PC-3 (cell line): ENCODE results near the gene NEU1. TPM values are rescaled to one million over a fixed set of nuclear protein-coding genes. Genes with fewer than 3 reads are reported as not detected.

Source experiments
- ATAC-seq: fragments of 200-7000 bp; cut with Tn5 transposase; 2 replicates; pipeline ENCODE4 v1.9.1; 2020; ENCODE audit warnings: mild to moderate bottlenecking, moderate library complexity
- BruUV-seq: library from RNA; stranded (reverse); fragments of 400-500 nt; replicated peaks from 2 replicates; lab custom pipeline; 2021; lab: Mats Ljungman, UMichigan
- CTCF ChIA-PET: fragments of 300-600 bp; sonication (Branson Sonifier 250); formaldehyde crosslinking; loops from one replicate; lab custom pipeline; 2022; ENCODE audit warnings: antibody characterized with exemption; lab: Charles Lee
- POLR2A ChIA-PET: fragments of 300-600 bp; sonication (Branson Sonifier 250); formaldehyde crosslinking; loops from one replicate; lab custom pipeline; 2022; ENCODE audit warnings: antibody characterized with exemption; ENCODE audit not compliant: unreplicated experiment; lab: Charles Lee
- DNase-seq: peaks from one replicate; pipeline ENCODE4 v3.0.0-alpha.2; 2015
- H2AFZ ChIP-seq: fragments of 300-600 bp; sonication (generic); 2 replicates; pipeline ENCODE4 v1.6.0; 2016; ENCODE audit warnings: antibody characterized with exemption, low read length
- H3F3A ChIP-seq: fragments of 300-600 bp; sonication (generic); one replicate; pipeline ENCODE4 v1.6.0; 2017; ENCODE audit warnings: antibody characterized with exemption, low read length, control low read depth, mild to moderate bottlenecking; ENCODE audit not compliant: unreplicated experiment
- H3K27ac ChIP-seq: fragments of 300-600 bp; sonication (generic); 2 replicates; pipeline ENCODE4 v1.5.1; 2016; ENCODE audit warnings: mild to moderate bottlenecking, low read length
- H3K27me3 ChIP-seq: fragments of 300-600 bp; sonication (generic); 2 replicates; pipeline ENCODE4 v1.6.1; 2016; ENCODE audit warnings: low read length, mixed read lengths
- H3K36me3 ChIP-seq: fragments of 300-600 bp; sonication (generic); 2 replicates; pipeline ENCODE4 v1.6.1; 2016; ENCODE audit warnings: low read depth, mixed run types, low read length, mixed read lengths
- H3K4me1 ChIP-seq: fragments of 300-600 bp; sonication (generic); 2 replicates; pipeline ENCODE4 v1.5.1; 2016; ENCODE audit warnings: low read length; ENCODE audit not compliant: insufficient read depth
- H3K4me2 ChIP-seq: fragments of 300-600 bp; sonication (generic); 2 replicates; pipeline ENCODE4 v1.6.0; 2016; ENCODE audit warnings: low read length
- H3K4me3 ChIP-seq: fragments of 300-600 bp; sonication (generic); 2 replicates; pipeline ENCODE4 v1.5.1; 2016; ENCODE audit warnings: mild to moderate bottlenecking, low read length, mixed read lengths
- H3K79me2 ChIP-seq: fragments of 300-600 bp; sonication (generic); 2 replicates; pipeline ENCODE4 v1.6.1; 2017; ENCODE audit warnings: low read length, mixed read lengths
- H3K9ac ChIP-seq: fragments of 300-600 bp; sonication (generic); 2 replicates; pipeline ENCODE4 v1.6.0; 2016; ENCODE audit warnings: mild to moderate bottlenecking, low read length
- H3K9me2 ChIP-seq: fragments of 300-600 bp; sonication (generic); replicated peaks from 2 replicates; pipeline ENCODE4 v1.6.1; 2016; ENCODE audit warnings: mixed run types, low read length, mixed read lengths
- H3K9me3 ChIP-seq: fragments of 300-600 bp; sonication (generic); 2 replicates; pipeline ENCODE4 v1.6.1; 2016; ENCODE audit warnings: low read length, mixed read lengths
- H4K20me1 ChIP-seq: fragments of 300-600 bp; sonication (generic); 2 replicates; pipeline ENCODE4 v1.6.1; 2016; ENCODE audit warnings: low read length, mixed read lengths
- EZH2 ChIP-seq: fragments of 300-600 bp; sonication (generic); IDR thresholded peaks from one replicate; pipeline ENCODE4 v1.6.1; 2017; ENCODE audit warnings: antibody characterized with exemption, mild to moderate bottlenecking, low read length; ENCODE audit not compliant: unreplicated experiment
- EZH2phosphoT487 ChIP-seq: fragments of 300-600 bp; sonication (generic); IDR thresholded peaks from 2 replicates; pipeline ENCODE4 v1.6.1; 2018; ENCODE audit warnings: mild to moderate bottlenecking, antibody characterized with exemption, low read length, borderline replicate concordance
- intact Hi-C: fragments of 100-400 bp; cut with micrococcal nuclease; formaldehyde crosslinking; loops from 2 replicates; pipeline ENCODE4 v1.9.0; 2023
- total RNA-seq: library from RNA; depleted of rRNA; stranded (reverse); fragments of >200 nt; gene quantifications from 2 replicates; pipeline ENCODE4 v1.2.3, GENCODE V29; 2014
- TF ChIP-seq, protein P1 (sequence below): fragments of 300-600 bp; sonication (generic); conservative IDR thresholded peaks from 2 replicates; pipeline ENCODE4 v1.5.1; 2017; ENCODE audit warnings: antibody characterized with exemption, low read depth, mild to moderate bottlenecking, low read length

Gene NEU1
- total RNA-seq, 1 experiment from 2014 or later: 31.7 TPM

GRCh38 chr6:31889331-31889972 lies 26.8 kb upstream of the NEU1 start:
- Histone ChIP-seq H3F3A (peaks cover 4% of the 10 kb centered on the region), H3K4me3 (no peak overlapping the region), H3K27ac (no peak overlapping the region), H3K79me2 (no peaks in the 10 kb centered on the region), H3K27me3 (no peaks in the 10 kb centered on the region), H3K4me2 (no peak overlapping the region), H3K9me2 (no peaks in the 10 kb centered on the region), H2AFZ (no peak overlapping the region), H3K9ac (no peak overlapping the region), H3K4me1 (peaks cover 11% of the 10 kb centered on the region), H3K9me3 (no peaks in the 10 kb centered on the region), H4K20me1 (no peaks in the 10 kb centered on the region), H3K36me3 (peaks cover 49% of the 10 kb centered on the region)
- no peak for ATAC-seq
- BruUV-seq: no TSS peak
- intact Hi-C loops: no loop called here
- no peak for DNase-seq
- TF ChIP-seq EZH2phosphoT487: no peak
- POLR2A ChIA-PET: interaction anchor here (0.6 kb wide), 1 partner anchor 91 kb away, joined by 6 read pairs; no protein-coding TSS in a partner anchor
- CTCF ChIA-PET: no interaction called here

GRCh38 chr6:31888276-31889258 lies 25.9 kb upstream of the NEU1 start:
- H2AFZ ChIP-seq: no peak overlapping the region
- H3K9ac ChIP-seq: no peak overlapping the region
- no peaks in the 10 kb centered on the region for H4K20me1 ChIP-seq
- POLR2A ChIA-PET: no interaction called here
- no peak overlapping the region for H3K4me3 ChIP-seq
- TSS peak; percentile 24 for BruUV-seq
- ATAC-seq (no peak), DNase-seq (peak; percentile 40)
- peaks cover 11% of the 10 kb centered on the region for H3K4me1 ChIP-seq
- TF ChIP-seq EZH2: no peak
- TF ChIP-seq, protein P1, sequence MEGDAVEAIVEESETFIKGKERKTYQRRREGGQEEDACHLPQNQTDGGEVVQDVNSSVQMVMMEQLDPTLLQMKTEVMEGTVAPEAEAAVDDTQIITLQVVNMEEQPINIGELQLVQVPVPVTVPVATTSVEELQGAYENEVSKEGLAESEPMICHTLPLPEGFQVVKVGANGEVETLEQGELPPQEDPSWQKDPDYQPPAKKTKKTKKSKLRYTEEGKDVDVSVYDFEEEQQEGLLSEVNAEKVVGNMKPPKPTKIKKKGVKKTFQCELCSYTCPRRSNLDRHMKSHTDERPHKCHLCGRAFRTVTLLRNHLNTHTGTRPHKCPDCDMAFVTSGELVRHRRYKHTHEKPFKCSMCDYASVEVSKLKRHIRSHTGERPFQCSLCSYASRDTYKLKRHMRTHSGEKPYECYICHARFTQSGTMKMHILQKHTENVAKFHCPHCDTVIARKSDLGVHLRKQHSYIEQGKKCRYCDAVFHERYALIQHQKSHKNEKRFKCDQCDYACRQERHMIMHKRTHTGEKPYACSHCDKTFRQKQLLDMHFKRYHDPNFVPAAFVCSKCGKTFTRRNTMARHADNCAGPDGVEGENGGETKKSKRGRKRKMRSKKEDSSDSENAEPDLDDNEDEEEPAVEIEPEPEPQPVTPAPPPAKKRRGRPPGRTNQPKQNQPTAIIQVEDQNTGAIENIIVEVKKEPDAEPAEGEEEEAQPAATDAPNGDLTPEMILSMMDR: peak; percentile 90
- peaks cover 4% of the 10 kb centered on the region for H3F3A ChIP-seq
- H3K79me2 ChIP-seq: no peaks in the 10 kb centered on the region
- H3K9me2 ChIP-seq: no peaks in the 10 kb centered on the region
- H3K27me3 ChIP-seq: no peaks in the 10 kb centered on the region
- no peak overlapping the region for H3K27ac ChIP-seq
- no peaks in the 10 kb centered on the region for H3K9me3 ChIP-seq
- no peak overlapping the region for H3K4me2 ChIP-seq
- peaks cover 56% of the 10 kb centered on the region for H3K36me3 ChIP-seq
- CTCF ChIA-PET: no interaction called here
- intact Hi-C loops: no loop called here

GRCh38 chr6:31887173-31888007 lies 24.8 kb upstream of the NEU1 start:
- H3K79me2 ChIP-seq: no peaks in the 10 kb centered on the region
- no peak overlapping the region for H2AFZ ChIP-seq
- no peaks in the 10 kb centered on the region for H3K9me3 ChIP-seq
- no peak overlapping the region for H3K27ac ChIP-seq
- no peaks in the 10 kb centered on the region for H3K27me3 ChIP-seq
- intact Hi-C loops: no loop called here
- no peak overlapping the region for H3K4me3 ChIP-seq
- H3K36me3 ChIP-seq: peaks cover 60% of the 10 kb centered on the region
- no peak overlapping the region for H3K9ac ChIP-seq
- no TSS peak for BruUV-seq
- DNase-seq: no peak
- H3K9me2 ChIP-seq: no peaks in the 10 kb centered on the region
- TF ChIP-seq EZH2 (no peak), EZH2phosphoT487 (no peak)
- TF ChIP-seq, protein P1: no peak
- CTCF ChIA-PET: interaction anchor here (0.6 kb wide), 2 partner anchors 10 to 31 kb away, joined by 4 to 7 read pairs; partner anchors contain the start of gene EHMT2
- H3F3A ChIP-seq: no peaks in the 10 kb centered on the region
- no peaks in the 10 kb centered on the region for H3K4me1 ChIP-seq
- H3K4me2 ChIP-seq: no peak overlapping the region
- H4K20me1 ChIP-seq: no peaks in the 10 kb centered on the region
- POLR2A ChIA-PET: no interaction called here
- no peak for ATAC-seq
